Measurements from ENCODE around the gene SLITRK1.

The SLITRK1 gene

GRCh38 chr13:83882606-83882959 lies 309 bp upstream of the SLITRK1 start:
- no peak for DNase-seq
- Histone ChIP-seq H3K36me3 (no peaks in the 10 kb centered on the region), H3K4me3 (ENCODE audit: low read depth, low read length) (peak overlapping the region; percentile 77), H3K9me3 (no peaks in the 10 kb centered on the region; the same call in 1 of the 2 replicates), H3K27me3 (peaks cover 52% of the 10 kb centered on the region), H3K4me1 (no peaks in the 10 kb centered on the region)
- TF ChIP-seq, protein P1, sequence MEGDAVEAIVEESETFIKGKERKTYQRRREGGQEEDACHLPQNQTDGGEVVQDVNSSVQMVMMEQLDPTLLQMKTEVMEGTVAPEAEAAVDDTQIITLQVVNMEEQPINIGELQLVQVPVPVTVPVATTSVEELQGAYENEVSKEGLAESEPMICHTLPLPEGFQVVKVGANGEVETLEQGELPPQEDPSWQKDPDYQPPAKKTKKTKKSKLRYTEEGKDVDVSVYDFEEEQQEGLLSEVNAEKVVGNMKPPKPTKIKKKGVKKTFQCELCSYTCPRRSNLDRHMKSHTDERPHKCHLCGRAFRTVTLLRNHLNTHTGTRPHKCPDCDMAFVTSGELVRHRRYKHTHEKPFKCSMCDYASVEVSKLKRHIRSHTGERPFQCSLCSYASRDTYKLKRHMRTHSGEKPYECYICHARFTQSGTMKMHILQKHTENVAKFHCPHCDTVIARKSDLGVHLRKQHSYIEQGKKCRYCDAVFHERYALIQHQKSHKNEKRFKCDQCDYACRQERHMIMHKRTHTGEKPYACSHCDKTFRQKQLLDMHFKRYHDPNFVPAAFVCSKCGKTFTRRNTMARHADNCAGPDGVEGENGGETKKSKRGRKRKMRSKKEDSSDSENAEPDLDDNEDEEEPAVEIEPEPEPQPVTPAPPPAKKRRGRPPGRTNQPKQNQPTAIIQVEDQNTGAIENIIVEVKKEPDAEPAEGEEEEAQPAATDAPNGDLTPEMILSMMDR (IDR thresholded peaks at IDR 0.05; ENCODE audit: low read depth, low read length): no peak

DNA sequence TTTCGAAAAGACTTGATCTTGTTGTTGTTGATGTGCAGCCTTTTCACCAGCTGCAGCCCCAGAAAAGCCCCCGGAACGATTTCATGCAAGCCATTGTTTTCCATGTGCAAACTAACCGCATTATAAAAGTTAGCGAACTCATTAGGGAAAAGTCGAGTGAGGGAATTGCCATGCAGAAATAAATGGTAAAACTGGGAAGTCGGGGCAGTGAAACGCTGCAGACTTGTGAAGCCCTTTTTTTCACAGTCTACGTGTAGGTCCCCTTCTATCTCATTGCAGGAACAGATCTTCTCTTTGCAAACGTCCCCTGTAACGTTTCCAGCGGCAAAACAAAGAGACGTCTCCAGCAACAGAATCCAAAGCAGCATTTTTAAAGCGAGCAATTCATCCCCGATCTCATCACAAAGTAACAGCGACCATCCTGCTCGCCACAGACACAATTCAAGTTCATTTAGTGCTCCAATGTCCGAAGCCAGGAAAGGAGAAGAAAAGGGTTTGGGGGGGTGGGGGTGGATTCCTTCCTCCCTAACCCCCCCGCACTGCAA lies 1.1 kb downstream of the SLITRK1 start:
- peak overlapping the region; percentile 77 for H3K4me3 ChIP-seq (ENCODE audit: low read depth, low read length)
- no peaks in the 10 kb centered on the region for H3K4me1 ChIP-seq
- peaks cover 52% of the 10 kb centered on the region for H3K27me3 ChIP-seq
- no peaks in the 10 kb centered on the region; the same call in 1 of the 2 replicates for H3K9me3 ChIP-seq
- TF ChIP-seq, protein P1 (IDR thresholded peaks at IDR 0.05; ENCODE audit: low read depth, low read length): no peak
- H3K36me3 ChIP-seq: no peaks in the 10 kb centered on the region
- no peak for DNase-seq

DNA sequence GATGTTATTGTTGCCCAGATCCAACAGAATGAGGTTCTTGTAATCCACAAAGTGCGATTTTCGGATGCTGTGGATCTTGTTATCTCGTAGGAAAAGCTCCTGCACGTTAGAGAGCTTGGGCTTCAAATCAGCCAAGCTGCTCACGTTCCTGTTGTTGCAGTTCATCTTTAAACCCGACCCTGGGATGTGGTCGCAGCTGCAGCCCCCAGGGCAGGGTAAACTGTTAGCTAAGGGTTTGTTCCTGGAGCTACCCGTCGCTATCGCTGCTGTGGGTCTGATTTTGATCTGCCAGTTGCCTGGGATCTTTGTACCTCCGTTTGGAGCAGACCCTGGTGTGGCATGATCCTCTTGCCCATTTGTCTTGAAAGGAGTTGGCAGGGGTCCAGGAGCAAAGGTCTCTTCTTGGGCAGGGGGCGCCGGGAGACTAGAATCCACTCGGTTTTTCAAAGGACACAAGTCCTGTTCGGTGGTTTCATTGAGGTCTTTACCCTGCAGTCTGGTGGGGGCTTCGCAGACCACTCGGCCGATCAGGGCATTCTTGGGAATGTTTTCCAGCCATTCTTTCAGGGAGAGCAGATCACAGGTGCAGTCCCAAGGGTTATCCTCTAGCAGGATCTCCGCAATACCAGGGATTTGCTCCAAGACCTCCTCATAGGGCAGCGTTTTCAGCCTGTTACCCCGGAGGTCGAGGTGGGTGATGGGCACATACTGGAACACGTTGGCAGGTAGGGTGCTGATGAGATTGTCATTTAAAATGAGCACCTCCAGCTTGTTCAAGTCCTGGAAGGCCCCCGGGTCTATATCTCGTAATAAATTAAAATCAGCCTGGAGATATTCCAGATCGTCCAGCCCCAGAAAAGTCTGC lies 1.8 kb downstream of the SLITRK1 start:
- TF ChIP-seq, protein P1 (IDR thresholded peaks at IDR 0.05; ENCODE audit: low read depth, low read length): no peak
- Histone ChIP-seq H3K36me3 (no peaks in the 10 kb centered on the region), H3K9me3 (no peaks in the 10 kb centered on the region; the same call in 1 of the 2 replicates), H3K4me1 (no peaks in the 10 kb centered on the region), H3K27me3 (peaks cover 52% of the 10 kb centered on the region), H3K4me3 (ENCODE audit: low read depth, low read length) (peak overlapping the region; percentile 77)
- DNase-seq: peak; percentile 20

- H3K4me3 ChIP-seq (ENCODE audit: low read depth, low read length): no peak overlapping the region
- no peaks in the 10 kb centered on the region for H3K4me1 ChIP-seq
- H3K36me3 ChIP-seq: no peaks in the 10 kb centered on the region
- DNase-seq: no peak
- H3K27me3 ChIP-seq: peaks cover 47% of the 10 kb centered on the region
- no peaks in the 10 kb centered on the region; the same call in 1 of the 2 replicates for H3K9me3 ChIP-seq
- TF ChIP-seq, protein P1 (IDR thresholded peaks at IDR 0.05; ENCODE audit: low read depth, low read length): no peak
Measured at GRCh38 chr13:83879431-83880171, 2.7 kb downstream of the SLITRK1 start.

GRCh38 chr13:83878691-83879430 lies 3.4 kb downstream of the SLITRK1 start:
- TF ChIP-seq, protein P1 (IDR thresholded peaks at IDR 0.05; ENCODE audit: low read depth, low read length): no peak
- no peaks in the 10 kb centered on the region; the same call in 1 of the 2 replicates for H3K9me3 ChIP-seq
- H3K4me3 ChIP-seq (ENCODE audit: low read depth, low read length): no peak overlapping the region
- peaks cover 40% of the 10 kb centered on the region for H3K27me3 ChIP-seq
- H3K36me3 ChIP-seq: no peaks in the 10 kb centered on the region
- H3K4me1 ChIP-seq: no peaks in the 10 kb centered on the region
- DNase-seq: no peak
